ENCODE results near the gene UFD1. TPM values are rescaled to one million over a fixed set of nuclear protein-coding genes. Genes with fewer than 3 reads are reported as not detected.

The UFD1 gene
- total and polyA plus RNA-seq, 2 of the 4 experiments (the other 2 are of a cell fraction): 149 to 152 TPM

DNA sequence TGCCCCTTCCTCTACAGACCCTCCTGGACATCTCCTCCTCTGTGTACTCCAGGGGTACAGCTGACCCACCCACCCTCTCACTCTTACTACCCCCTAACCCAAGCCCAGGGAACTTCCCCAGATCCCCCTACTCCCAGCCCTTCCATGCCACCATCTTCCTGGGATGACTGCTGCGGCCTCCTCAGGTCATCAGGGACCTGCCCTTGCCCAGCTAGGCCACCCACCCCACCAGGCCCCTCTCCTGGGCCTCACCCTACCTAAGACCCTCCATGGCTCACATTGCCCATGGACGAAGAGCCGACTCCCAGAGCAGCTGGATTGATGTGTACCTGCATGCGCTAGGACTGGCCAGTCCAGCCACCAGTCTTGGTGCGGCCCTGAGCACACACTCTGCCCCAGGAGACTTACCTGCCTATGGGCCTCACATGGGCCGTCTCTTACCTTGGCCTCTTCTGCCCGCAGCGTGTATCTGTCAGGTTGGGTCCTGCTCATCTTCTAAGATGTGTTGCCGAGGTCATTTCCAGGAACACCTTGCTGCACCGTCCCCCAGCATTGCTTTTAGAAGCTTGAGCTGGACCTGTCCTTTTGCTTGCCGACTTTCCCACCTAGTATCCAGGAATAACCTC is 47.2 kb upstream of the UFD1 start:
- no peak overlapping the region for H2BK120ac ChIP-seq (ENCODE audit: low read depth, low read length)
- CTCF ChIA-PET: no interaction called here
- TF ChIP-seq MXI1 (IDR thresholded peaks at IDR 0.05; ENCODE audit: borderline replicate concordance, low read depth, low read length) (no peak), MAFK (IDR thresholded peaks at IDR 0.05; ENCODE audit: low read depth, low read length) (no peak), RFX5 (IDR thresholded peaks at IDR 0.05; ENCODE audit: low read depth, low read length) (no peak), NFE2L2 (IDR thresholded peaks at IDR 0.05; ENCODE audit: low read depth, low read length) (no peak), MAZ (IDR thresholded peaks at IDR 0.05; ENCODE audit: borderline replicate concordance, low read depth, low read length) (no peak), ELK1 (IDR thresholded peaks at IDR 0.05; ENCODE audit: borderline replicate concordance, low read depth, low read length) (no peak), RCOR1 (IDR thresholded peaks at IDR 0.05; ENCODE audit: insufficient replicate concordance, low read length) (no peak), SMC3 (IDR thresholded peaks at IDR 0.05; ENCODE audit: low read depth, low read length) (no peak), RAD21 (IDR thresholded peaks at IDR 0.05; ENCODE audit: low read length) (no peak), BHLHE40 (IDR thresholded peaks at IDR 0.05; ENCODE audit: low read depth, low read length) (no peak), FOS (IDR thresholded peaks at IDR 0.05; ENCODE audit: low read depth, low read length) (no peak), POLR2A (IDR thresholded peaks at IDR 0.05; ENCODE audit: low read depth, low read length) (no peak), CEBPB (IDR thresholded peaks at IDR 0.05; ENCODE audit: low read depth, low read length) (no peak), CHD1 (IDR thresholded peaks at IDR 0.05; ENCODE audit: low read depth, low read length) (no peak)
- no peak overlapping the region for H2BK5ac ChIP-seq (ENCODE audit: low read depth, low read length, poor library complexity, severe bottlenecking)
- ATAC-seq (ENCODE audit: low read depth) (no peak), DNase-seq (no peak)
- no peak overlapping the region for H4K8ac ChIP-seq (ENCODE audit: low read depth in 2 of 2, low read length in 2 of 2)
- no TSS peak for BruUV-seq (replicated peaks)
- H2AFZ ChIP-seq (replicated peaks; ENCODE audit: low read length, poor library complexity): no peak overlapping the region
- 96% methylated on average over 3 of the region's 11 CpGs; no CpG with 5 or more reads in 1 of the 2 experiments for WGBS, 2 experiments (ENCODE audit: extremely low coverage in 2 of 2, insufficient read length in 1 of 2)
- no peak overlapping the region for H2BK20ac ChIP-seq (ENCODE audit: low read depth, low read length)
- H3K36me3 ChIP-seq (ENCODE audit: control insufficient read depth, insufficient read depth, low read length): no peaks in the 10 kb centered on the region
- no peak overlapping the region for H3K56ac ChIP-seq (ENCODE audit: extremely low read depth, insufficient read depth, low read length)
- H3K9me1 ChIP-seq (ENCODE audit: insufficient read depth, low read length): no peaks in the 10 kb centered on the region
- H3K27me3 ChIP-seq (ENCODE audit: control insufficient read depth, insufficient read depth, low read length): peaks cover 19% of the 10 kb centered on the region
- no peak overlapping the region for H2BK15ac ChIP-seq (ENCODE audit: low read depth, low read length)
- H3K14ac ChIP-seq (replicated peaks; ENCODE audit: low read depth, low read length): no peak overlapping the region
- H3K23ac ChIP-seq (ENCODE audit: low read depth, low read length): no peak overlapping the region
- no peak overlapping the region for H2AK5ac ChIP-seq (ENCODE audit: low read depth, low read length)
- H3K79me1 ChIP-seq (ENCODE audit: low read depth in 1 of 2, low read length in 2 of 2): no peaks in the 10 kb centered on the region
- H3K18ac ChIP-seq (ENCODE audit: low read depth, low read length): no peak overlapping the region
- intact Hi-C loops (cut with micrococcal nuclease): no loop called here
- no peaks in the 10 kb centered on the region for H3K9me3 ChIP-seq (ENCODE audit: control insufficient read depth, insufficient read depth, low read length)
- in situ Hi-C loops (cut with MboI; ENCODE audit: low sequenced_read_pairs): no loop called here
- dilution Hi-C loops (cut with HindIII; ENCODE audit: low sequenced_read_pairs, unreplicated experiment): no loop called here
- no peak overlapping the region for H3K27ac ChIP-seq (ENCODE audit: insufficient read depth, low read length)
- POLR2A ChIA-PET (ENCODE audit: unreplicated experiment): no interaction called here
- no peak overlapping the region for H3K4me2 ChIP-seq (ENCODE audit: low read depth, low read length)
- no peak overlapping the region for H3K4ac ChIP-seq (ENCODE audit: low read depth, low read length)
- peak overlapping the region; percentile 42 for H2AK9ac ChIP-seq (replicated peaks; ENCODE audit: low read depth, low read length, poor library complexity)
- H3K9ac ChIP-seq (ENCODE audit: low read depth, low read length): no peak overlapping the region
- peaks cover 4% of the 10 kb centered on the region; the same call in 1 of the 2 replicates for H4K20me1 ChIP-seq (ENCODE audit: insufficient read depth, low read length)
- no peak overlapping the region for H4K5ac ChIP-seq (ENCODE audit: low read depth, low read length)
- H4K91ac ChIP-seq (ENCODE audit: insufficient read depth, low read depth, low read length): no peak overlapping the region
- H3K4me3 ChIP-seq (ENCODE audit: insufficient read depth, low read depth, low read length): no peak overlapping the region
- no peaks in the 10 kb centered on the region; the same call in 1 of the 2 replicates for H3K4me1 ChIP-seq (ENCODE audit: control insufficient read depth, insufficient read depth, low read length)
